Measurements from ENCODE around the gene BSN.

The BSN gene, protein sequence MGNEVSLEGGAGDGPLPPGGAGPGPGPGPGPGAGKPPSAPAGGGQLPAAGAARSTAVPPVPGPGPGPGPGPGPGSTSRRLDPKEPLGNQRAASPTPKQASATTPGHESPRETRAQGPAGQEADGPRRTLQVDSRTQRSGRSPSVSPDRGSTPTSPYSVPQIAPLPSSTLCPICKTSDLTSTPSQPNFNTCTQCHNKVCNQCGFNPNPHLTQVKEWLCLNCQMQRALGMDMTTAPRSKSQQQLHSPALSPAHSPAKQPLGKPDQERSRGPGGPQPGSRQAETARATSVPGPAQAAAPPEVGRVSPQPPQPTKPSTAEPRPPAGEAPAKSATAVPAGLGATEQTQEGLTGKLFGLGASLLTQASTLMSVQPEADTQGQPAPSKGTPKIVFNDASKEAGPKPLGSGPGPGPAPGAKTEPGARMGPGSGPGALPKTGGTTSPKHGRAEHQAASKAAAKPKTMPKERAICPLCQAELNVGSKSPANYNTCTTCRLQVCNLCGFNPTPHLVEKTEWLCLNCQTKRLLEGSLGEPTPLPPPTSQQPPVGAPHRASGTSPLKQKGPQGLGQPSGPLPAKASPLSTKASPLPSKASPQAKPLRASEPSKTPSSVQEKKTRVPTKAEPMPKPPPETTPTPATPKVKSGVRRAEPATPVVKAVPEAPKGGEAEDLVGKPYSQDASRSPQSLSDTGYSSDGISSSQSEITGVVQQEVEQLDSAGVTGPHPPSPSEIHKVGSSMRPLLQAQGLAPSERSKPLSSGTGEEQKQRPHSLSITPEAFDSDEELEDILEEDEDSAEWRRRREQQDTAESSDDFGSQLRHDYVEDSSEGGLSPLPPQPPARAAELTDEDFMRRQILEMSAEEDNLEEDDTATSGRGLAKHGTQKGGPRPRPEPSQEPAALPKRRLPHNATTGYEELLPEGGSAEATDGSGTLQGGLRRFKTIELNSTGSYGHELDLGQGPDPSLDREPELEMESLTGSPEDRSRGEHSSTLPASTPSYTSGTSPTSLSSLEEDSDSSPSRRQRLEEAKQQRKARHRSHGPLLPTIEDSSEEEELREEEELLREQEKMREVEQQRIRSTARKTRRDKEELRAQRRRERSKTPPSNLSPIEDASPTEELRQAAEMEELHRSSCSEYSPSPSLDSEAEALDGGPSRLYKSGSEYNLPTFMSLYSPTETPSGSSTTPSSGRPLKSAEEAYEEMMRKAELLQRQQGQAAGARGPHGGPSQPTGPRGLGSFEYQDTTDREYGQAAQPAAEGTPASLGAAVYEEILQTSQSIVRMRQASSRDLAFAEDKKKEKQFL (N-terminal part only)

DNA sequence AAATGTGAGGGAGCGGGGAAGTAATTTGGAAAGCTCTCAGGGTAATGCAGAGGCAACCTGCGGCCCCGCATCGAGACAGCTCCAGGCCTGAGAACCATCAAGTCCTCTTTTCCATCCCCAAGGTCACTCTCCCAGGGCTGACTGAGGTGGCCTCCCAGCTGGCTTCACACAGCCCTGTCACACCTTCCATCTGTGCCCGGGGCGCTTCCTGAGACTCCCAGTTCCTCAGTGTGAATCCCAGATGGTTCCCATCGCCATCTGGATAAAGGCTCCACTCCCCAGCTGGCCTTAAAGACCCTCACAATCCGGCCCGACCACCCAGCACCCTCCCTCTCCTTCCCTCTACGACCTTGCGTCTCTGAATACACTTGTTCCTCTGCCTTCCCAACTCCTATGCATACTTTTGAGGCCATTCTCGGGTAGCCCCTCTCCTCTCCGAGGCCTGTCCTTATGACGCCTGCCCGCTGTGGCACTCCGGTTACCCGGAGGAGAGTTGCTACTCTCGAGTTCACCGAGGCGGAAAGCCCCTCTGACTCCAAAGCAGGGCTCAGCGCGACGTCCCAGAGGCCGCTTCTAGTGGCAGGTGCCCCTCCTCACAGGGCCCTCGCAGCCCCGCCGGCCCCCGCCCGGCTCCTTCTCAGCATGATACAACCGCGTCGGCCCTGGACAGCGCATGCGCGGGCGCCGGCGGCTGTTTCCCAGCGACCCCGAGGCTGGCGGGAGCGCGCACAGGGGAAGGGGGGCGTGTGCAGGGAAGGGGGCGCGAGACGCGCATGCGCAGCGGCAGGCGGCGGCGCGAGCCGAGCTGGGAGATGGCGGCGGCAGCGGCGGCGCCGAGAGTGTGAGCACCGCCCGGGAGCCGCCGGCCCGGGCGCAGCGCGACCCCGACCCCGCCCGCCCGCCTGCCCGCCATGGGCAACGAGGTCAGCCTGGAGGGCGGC is at the start of gene BSN:
Gene BSN (plus strand): TSS at position 786 of the 941 bp plus-strand sequence. CDS start 126 bp downstream, at position 912.
- DNase-seq (ENCODE audit: low read depth) = peak; percentile 78

- no peak for DNase-seq (ENCODE audit: low read depth)
Observed at GRCh38 chr3:49506906-49507305, 47.4 kb upstream of the BSN start.

GRCh38 chr3:49509028-49509561 is 45.2 kb upstream of the BSN start:
- no peak for DNase-seq (ENCODE audit: low read depth)

DNA sequence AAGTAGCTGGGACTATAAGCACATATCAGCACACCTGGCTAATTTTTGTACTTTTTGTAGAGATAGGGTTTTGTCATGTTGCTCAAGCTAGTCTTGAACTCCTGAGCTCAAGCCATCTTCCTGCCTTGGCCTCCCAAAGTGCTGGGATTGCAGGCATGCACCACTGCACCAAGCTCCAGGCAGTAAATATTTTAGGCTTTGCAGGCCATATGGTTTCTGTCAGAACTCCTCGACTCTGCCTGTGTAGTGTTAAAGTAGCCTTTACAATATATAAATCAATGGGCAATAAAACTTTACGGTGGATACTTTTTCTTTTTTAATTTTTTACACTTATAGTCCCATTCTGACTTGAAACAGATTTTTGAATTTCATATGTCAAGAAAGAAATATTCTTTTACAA is 42.6 kb upstream of the BSN start:
- DNase-seq (ENCODE audit: low read depth) = no peak

GRCh38 chr3:49512781-49513355 is 41.4 kb upstream of the BSN start:
- DNase-seq (ENCODE audit: low read depth) = no peak

DNA sequence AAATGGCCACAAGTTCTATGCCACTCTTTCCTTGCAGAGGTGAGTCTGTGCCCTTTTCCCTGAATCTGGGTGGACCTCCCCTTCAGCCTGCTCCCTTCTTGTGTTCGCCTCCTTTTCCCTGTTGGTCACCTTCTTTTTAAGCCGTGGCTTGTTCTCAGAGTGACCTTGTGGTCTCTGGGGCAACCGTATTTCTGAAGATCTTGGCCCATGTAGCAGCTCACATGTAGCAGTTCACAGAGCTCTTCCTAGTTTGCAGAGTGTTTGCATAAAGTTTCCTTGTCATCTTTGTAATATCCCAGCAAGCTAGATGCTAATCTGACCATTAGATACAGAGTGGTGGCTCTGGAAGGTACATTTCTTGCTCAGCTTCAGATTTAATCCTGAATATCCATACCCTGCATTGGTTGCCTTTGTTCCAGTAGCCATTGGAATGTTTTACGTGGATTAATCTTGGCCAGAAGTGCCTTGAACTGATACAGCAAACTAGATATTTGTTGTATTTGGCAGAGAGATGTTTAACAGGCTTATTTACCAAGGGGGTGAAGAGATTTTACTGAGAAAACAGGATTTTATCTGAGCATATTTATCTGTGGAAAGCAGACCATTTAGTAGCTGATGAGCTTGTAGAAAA is 40.7 kb upstream of the BSN start:
- DNase-seq (ENCODE audit: low read depth) = no peak

GRCh38 chr3:49518016-49518415 is 36.3 kb upstream of the BSN start:
- DNase-seq (ENCODE audit: low read depth) = no peak

DNA sequence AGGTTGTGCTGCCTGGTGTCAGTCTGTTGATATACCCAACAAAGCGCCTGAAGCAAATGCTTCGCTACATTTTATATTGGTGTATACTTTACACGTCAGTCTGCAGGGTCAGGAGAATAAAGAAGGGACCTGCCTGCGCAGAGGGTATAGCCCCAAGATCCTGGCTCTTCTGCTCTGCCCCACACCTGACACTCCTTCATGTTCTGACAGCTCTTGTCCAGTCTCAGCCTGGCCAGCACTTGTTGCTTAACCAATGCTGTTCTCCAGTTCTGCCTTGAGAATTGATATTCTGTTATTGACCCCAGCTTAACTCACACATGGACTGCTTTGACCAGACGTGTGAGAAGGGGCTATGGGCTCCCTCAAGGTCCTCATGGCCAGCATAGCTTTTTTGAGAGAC is 35.8 kb upstream of the BSN start:
- DNase-seq (ENCODE audit: low read depth) = no peak

- no peak for DNase-seq (ENCODE audit: low read depth)
Observed at GRCh38 chr3:49519296-49519695, 35.0 kb upstream of the BSN start.

- no peak for DNase-seq (ENCODE audit: low read depth)
Observed at GRCh38 chr3:49519916-49520385, 34.3 kb upstream of the BSN start.

DNA sequence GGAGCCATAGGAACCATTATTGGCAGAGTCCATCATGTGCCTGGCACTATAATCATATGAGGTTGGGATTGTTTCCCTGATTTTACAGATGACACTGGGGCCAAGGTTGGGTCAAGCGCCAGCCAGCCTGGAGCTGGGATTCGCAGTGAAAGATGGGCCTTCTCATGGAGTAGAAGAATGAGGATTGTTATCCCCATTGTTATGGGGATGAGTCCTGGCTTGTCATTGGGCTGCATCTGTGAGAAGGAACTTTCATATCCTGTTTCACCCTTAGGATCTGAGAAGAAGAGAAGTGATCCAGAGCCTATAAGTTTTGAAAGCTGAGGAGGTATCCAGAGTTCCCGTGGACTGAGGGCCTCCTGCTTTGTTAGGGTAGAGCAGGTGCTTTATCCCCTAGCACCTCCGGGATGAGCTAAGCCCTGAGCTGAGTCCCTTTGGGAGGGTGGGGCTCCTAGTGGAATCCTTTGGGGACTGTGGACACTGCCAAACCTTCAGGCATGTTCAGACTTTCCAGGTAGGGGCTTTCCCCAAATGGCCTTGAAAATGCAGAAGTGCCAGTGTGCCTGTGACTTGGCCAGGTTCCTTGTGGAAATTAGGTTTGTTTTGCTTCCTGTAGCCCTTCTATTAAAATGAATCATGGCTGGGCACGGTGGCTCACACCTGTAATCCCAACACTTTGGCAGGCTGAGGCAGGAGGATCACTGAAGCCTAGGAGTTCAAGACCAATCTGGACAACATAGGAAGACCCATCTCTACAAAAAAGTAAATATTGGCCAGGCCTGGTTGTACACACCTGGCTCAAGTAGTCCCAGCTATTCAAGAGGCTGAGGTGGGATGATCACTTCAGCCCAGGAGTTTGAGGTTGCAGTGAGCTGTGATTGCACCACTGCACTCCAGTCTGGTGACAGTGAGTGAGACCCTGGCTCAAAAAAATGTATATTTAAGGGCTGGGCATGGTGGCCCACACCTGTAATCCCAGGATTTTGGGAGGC is 30.2 kb upstream of the BSN start:
- no peak for DNase-seq (ENCODE audit: low read depth)

DNA sequence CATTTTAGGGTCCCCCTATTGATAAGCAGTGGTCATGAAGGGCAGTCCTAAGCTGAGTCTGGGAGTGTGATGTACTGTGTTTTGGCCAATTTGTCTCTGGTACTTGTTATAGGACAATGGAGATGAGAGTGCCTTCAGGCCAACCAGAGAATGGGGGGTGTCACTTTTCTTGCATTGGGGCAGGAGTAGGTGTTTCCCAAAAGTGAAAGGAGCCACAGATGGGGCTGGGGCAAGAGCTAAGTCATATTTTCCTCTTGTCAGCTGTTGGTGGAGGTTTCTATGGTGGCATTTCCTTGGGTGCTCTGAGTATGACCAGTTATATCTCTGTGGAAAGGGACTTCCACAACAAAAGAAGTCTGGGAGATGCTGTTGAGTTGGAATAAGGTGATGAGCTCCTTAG is 24.7 kb upstream of the BSN start:
- no peak for DNase-seq (ENCODE audit: low read depth)

GRCh38 chr3:49530231-49530630 is 24.0 kb upstream of the BSN start:
- DNase-seq (ENCODE audit: low read depth) = no peak

GRCh38 chr3:49530701-49531100 is 23.6 kb upstream of the BSN start:
- DNase-seq (ENCODE audit: low read depth) = no peak

GRCh38 chr3:49531218-49531617 is 23.1 kb upstream of the BSN start:
- no peak for DNase-seq (ENCODE audit: low read depth)

DNA sequence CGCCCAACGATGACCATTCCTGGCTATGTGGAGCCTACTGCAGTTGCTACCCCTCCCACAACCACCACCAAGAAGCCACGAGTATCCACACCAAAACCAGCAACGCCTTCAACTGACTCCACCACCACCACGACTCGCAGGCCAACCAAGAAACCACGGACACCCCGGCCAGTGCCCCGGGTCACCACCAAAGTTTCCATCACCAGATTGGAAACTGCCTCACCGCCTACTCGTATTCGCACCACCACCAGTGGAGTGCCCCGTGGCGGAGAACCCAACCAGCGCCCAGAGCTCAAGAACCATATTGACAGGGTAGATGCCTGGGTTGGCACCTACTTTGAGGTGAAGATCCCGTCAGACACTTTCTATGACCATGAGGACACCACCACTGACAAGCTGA is 22.6 kb upstream of the BSN start:
- DNase-seq (ENCODE audit: low read depth) = no peak

- no peak for DNase-seq (ENCODE audit: low read depth)
Observed at GRCh38 chr3:49533031-49533430, 21.2 kb upstream of the BSN start.

GRCh38 chr3:49533786-49534519 is 20.3 kb upstream of the BSN start:
- no peak for DNase-seq (ENCODE audit: low read depth)
